Suppressor macrophage treated with lipopolysaccharide for 1 hour (primary cell): ENCODE data around the gene HRH3.

Experiments
- DNase-seq, 3 donors: peaks; one replicate each; pipeline ENCODE4 v3.0.0-alpha.2; 2020 to 2022

HRH3 gene

DNA sequence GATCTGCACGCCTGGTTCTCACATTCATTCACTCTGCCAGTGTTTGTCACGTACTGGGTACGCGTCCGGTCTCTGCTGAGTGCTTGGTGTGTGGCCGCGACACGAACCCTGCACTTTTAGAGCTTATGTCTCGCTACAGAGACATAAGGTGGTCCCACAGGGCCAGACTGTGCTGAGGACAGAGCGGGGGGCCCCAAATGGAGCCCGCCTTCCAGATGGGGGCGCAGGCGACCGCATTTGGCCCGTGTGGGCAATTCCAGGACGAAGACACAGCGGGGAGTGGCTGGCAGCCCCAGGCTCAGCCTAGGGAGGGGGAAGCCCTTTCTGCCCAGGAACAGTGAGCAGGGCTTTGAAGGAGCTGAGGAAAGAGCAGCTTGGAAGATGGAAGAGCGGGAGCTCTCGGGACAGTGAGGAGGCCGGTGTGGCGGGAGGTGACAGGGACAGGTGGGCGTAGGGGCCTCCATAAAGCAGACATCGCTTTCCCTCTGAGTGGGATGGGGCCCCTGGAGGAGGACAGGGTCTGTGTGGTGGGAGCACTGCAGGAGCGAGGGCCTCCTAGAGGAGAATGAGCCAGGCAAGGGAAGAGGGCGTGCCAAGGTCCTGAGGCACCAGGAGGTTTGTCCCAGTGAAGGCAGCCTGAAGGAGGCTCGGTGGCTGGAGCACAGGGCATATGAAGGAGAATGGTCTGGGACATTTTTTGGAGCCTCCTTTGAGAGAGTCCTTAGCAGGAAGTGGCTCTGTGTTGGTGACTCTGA lies 45.0 kb downstream of the HRH3 start:
- DNase-seq = no peak

DNA sequence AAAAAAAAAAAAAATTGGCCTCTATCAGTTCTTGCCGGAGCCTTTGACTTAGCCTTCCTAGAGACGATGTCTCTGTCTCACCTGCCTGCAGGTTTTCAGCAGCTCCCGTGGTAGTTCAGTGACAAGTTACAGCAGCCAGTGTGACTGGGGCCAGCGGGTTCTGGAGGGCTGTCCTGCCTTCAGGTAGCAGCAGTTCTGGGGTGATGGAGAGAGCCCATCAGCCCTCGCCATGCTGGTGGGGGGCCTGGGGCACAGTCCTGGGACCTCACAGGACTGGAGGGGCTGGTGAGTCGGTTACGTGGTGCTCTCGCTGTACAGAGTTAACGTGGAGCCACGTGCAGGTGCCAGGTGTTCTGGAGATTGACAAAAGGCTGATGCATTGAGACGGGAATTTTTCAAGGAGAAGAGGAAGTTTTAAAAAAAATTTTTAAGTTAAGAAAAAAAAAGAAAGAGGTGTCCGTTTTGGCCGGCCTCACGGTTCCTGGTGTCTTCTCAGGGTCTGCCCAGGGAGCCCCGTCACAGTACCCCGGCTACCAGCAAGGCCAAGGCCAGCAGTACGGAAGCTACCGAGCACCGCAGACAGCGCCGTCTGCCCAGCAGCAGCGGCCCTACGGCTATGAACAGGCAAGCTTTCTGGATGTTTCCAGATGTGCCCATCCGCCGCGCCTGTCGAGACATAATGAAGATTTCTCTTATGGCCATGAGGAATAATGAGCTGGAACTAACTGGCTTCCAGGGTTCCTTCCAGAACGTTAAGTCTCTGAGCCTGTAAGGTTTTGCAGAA lies 45.9 kb downstream of the HRH3 start:
- DNase-seq = no peak

DNA sequence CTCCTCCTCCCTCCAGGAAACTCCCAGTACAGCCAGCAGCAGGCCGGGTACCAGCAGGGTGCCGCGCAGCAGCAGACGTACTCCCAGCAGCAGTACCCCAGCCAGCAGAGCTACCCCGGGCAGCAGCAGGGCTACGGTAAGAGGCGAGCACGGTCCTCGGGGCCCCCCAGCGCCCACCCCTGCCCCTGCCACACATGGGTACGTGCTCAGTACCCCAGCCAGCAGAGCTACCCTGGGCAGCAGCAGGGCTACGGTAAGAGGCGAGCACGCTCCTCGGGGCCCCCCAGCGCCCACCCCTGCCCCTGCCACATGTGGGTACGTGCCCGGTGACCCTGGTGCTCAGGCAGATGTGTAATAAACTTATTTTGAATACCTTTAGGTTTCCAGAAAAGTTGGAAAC lies 47.4 kb downstream of the HRH3 start:
- DNase-seq = no peak

DNA sequence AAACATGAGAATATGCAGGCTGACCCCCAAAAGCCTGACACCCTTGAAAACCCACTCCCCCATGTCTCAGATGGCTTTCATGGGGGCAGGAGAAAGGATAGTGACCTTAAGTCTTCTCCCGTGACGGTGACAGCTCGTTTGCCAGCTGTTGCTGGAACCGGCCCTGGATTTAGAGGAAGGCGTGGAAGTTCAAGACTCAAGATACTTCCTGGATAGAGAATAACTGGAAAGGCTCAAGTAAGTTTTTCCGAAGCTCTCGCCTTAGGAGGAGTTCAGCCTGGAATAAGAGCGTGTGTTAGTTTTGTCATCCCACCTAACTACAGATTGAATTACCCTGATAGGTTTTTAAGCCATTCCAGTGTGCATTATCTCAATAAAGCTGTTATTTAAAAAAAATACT lies 48.8 kb downstream of the HRH3 start:
- DNase-seq = no peak

DNA sequence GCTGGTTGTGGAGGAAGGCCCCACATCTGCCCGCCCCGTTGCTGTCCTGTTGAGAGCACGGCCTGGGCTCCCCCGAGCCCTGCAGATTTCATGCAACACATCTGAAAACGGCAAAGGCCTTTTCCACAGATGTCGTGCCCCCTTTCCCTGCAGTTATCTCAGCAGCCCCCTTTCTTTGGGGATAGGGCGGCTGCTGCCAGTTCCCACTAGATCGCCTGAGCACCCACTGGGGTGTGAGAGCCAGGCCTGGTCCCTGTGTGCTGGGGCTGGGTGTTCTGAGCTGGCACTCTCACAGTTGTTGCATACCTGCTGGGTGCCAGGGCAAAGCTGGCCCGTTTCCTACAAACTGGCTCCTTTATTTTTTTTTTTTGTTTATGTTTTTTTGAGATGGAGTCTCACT lies 49.5 kb downstream of the HRH3 start:
- no peak for DNase-seq

DNA sequence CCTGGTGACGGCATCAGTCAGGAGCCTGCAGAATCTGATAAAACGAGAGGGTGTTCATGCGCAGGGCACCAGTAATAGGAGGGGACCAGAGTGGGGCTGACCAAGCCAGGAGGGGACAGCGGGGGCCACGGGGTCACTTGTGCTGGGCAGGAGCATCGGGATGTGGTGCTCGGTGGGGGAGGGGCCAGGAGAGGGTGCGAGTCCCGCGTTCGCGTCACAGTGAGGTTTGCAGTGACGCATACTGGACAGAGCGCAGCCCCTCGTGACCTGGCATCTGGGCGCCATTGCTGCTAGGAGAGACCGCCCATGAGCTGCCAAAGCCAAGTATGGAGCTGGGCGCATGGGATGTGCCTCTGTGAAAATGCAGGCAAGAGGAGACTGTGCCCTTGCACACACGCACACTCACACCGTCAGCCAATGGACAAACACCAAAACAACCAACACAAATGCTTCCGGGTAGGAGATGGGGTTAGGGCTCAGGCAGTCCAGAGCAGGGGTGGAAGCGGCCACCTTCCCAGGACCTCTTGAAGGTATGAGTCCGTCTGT lies 51.1 kb downstream of the HRH3 start:
- DNase-seq = no peak

DNA sequence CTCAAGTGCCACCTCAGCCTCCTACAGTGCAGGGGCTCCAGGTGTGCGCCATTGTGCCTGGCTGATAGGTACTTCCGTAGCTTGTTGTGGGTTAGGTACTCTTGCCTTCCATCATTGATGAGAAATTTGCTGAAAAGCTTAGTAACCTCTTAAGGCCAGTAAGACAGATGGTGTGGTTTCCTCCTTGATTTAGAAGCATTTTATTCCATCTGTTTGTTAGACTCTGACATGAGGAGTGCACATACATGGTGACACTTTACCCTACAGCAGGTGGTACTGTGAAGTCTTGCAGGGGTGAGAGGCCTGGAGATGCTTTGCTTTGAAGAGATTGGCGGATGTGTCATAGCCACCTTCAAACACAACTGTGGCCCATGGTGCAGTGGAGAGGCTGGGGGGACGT lies 52.0 kb downstream of the HRH3 start:
- no peak for DNase-seq

DNA sequence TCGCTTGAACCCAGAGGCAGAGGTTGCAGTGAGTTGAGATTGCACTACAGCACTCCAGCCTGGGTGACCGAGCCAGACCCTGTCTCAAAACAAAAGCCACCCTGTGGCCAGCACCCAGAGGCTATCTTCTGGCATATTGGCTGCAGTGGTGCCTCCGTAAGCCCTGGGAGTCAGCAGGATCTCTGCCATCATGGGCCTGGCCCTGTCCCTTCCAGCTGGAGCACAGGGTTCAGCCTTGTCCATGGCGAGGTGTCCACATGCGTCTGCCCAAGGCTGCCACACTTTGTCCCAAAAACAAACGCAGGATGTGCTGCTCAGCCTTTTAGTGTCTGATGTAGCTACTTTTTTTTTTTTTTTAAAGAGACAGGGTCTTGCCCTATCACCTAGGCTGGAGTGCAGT lies 52.6 kb downstream of the HRH3 start:
- DNase-seq = no peak

DNA sequence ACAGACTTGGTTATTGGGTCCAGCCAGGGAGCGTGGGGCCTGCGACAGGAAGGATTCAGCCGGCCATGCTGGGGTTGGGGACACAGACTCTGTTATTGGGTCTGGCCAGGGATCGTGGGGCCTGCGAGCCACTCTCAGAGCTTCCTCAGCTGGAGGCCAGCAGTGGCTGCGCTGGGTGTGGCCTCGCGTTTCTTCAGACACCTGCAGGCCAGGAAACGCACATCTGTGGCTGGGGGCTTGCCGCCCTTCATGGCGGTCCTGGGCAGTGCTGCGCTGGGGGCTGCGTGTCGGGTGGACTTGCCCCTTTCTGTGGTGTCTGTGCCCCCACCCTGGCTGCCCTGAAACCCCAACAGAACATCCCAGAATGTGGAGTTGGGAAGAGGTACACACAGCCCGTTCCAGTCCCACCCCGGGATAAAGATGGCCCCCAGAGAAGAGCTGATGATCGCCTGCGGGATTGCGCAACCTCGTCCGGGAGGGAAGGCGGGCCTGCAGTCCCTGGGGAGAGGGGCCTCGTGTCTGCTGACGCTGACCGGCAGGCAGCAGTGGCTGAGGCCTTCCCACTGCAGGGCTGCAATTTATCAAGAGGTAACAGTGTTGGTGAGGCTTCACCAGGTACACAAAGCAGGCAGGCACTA lies 54.2 kb downstream of the HRH3 start:
- no peak for DNase-seq
